ENCODE measurements around the gene WAS.
A peak's percentile ranks its signal among the peaks of the same experiment; 100 is the strongest.
"Not testable (repeated sequence)": the region's sequence is repeated elsewhere in the genome, so short reads cannot be mapped to it uniquely, and the experiment has no call there.

The WAS gene

GRCh38 chrX:48683411-48683982 is at the start of gene WAS:
TSS of gene WAS (plus strand) at chrX:48683799. CDS start at chrX:48683854, 55 bp downstream.
- DNase-seq (ENCODE audit: low read depth in 2 of 2) = no peak

- DNase-seq (ENCODE audit: low read depth in 2 of 2) = no peak
Observed at GRCh38 chrX:48636301-48636700, 47.3 kb upstream of the WAS start.

- DNase-seq (ENCODE audit: low read depth in 2 of 2) = no peak
Observed at GRCh38 chrX:48636776-48637175, 46.8 kb upstream of the WAS start.

- DNase-seq (ENCODE audit: low read depth in 2 of 2) = no peak
Observed at GRCh38 chrX:48645669-48646068, 37.9 kb upstream of the WAS start.

- DNase-seq (ENCODE audit: low read depth in 2 of 2) = no peak
Observed at GRCh38 chrX:48648336-48648751, 35.3 kb upstream of the WAS start.

GRCh38 chrX:48649102-48649501 is 34.5 kb upstream of the WAS start:
- DNase-seq (ENCODE audit: low read depth in 2 of 2) = no peak

GRCh38 chrX:48652055-48652579 is 31.5 kb upstream of the WAS start:
- DNase-seq (ENCODE audit: low read depth in 2 of 2) = not testable (repeated sequence)

GRCh38 chrX:48654746-48655145 is 28.9 kb upstream of the WAS start:
- DNase-seq (ENCODE audit: low read depth in 2 of 2) = not testable (repeated sequence)

- not testable (repeated sequence) for DNase-seq (ENCODE audit: low read depth in 2 of 2)
Observed at GRCh38 chrX:48659686-48660085, 23.9 kb upstream of the WAS start.

GRCh38 chrX:48663241-48663640 is 20.4 kb upstream of the WAS start:
- no peak for DNase-seq (ENCODE audit: low read depth in 2 of 2)

- no peak for DNase-seq (ENCODE audit: low read depth in 2 of 2)
Observed at GRCh38 chrX:48664156-48664555, 19.4 kb upstream of the WAS start.

- DNase-seq (ENCODE audit: low read depth in 2 of 2) = no peak
Observed at GRCh38 chrX:48665991-48666390, 17.6 kb upstream of the WAS start.

- DNase-seq (ENCODE audit: low read depth in 2 of 2) = no peak
Observed at GRCh38 chrX:48666649-48667048, 16.9 kb upstream of the WAS start.

GRCh38 chrX:48667509-48667908 is 16.1 kb upstream of the WAS start:
- DNase-seq (ENCODE audit: low read depth in 2 of 2) = no peak

GRCh38 chrX:48668187-48668586 is 15.4 kb upstream of the WAS start:
- DNase-seq (ENCODE audit: low read depth in 2 of 2) = not testable (repeated sequence)

- DNase-seq (ENCODE audit: low read depth in 2 of 2) = peak; percentile 77 to 84
Observed at GRCh38 chrX:48676106-48676892, 7.3 kb upstream of the WAS start.

GRCh38 chrX:48676893-48677270 is 6.7 kb upstream of the WAS start:
- DNase-seq (ENCODE audit: low read depth in 2 of 2) = no peak

GRCh38 chrX:48677516-48677915 is 6.1 kb upstream of the WAS start:
- DNase-seq (ENCODE audit: low read depth in 2 of 2) = no peak

GRCh38 chrX:48680467-48680866 is 3.1 kb upstream of the WAS start:
- DNase-seq (ENCODE audit: low read depth in 2 of 2) = not testable (repeated sequence)

GRCh38 chrX:48680925-48681324 is 2.7 kb upstream of the WAS start:
- not testable (repeated sequence) for DNase-seq (ENCODE audit: low read depth in 2 of 2)

- DNase-seq (ENCODE audit: low read depth in 2 of 2) = no peak
Observed at GRCh38 chrX:48681539-48682183, 1.9 kb upstream of the WAS start.

GRCh38 chrX:48682795-48683194 is 804 bp upstream of the WAS start:
- DNase-seq (ENCODE audit: low read depth in 2 of 2) = not testable (repeated sequence)

GRCh38 chrX:48684134-48684533 is 535 bp downstream of the WAS start:
- no peak for DNase-seq (ENCODE audit: low read depth in 2 of 2)

Data from stimulated activated CD8-positive, alpha-beta memory T cell treated with anti-CD3 and anti-CD28 coated beads, Interleukin-15, amount 100 ng/mL, for 48 hours (primary cell).